Fibroblast of gingiva (primary cell): ENCODE measurements around the gene CTDSP2.
"Not testable (repeated sequence)": the region's sequence is repeated elsewhere in the genome, so short reads cannot be mapped to it uniquely, and the experiment has no call there.

Experiments used
- DNase-seq: peaks from one replicate; pipeline ENCODE4 v3.0.0-alpha.2; 2011; ENCODE audit warnings: low read depth

CTDSP2 gene

GRCh38 chr12:57835366-57836288 lies 10.9 kb downstream of the CTDSP2 start:
- DNase-seq = peak; percentile 52

GRCh38 chr12:57834086-57834876 lies 12.2 kb downstream of the CTDSP2 start:
- no peak for DNase-seq

GRCh38 chr12:57833672-57834071 lies 12.9 kb downstream of the CTDSP2 start:
- DNase-seq = no peak

- DNase-seq = no peak
These were observed 13.6 kb downstream of the CTDSP2 start for GRCh38 chr12:57832966-57833365.

GRCh38 chr12:57830393-57830792 lies 16.1 kb downstream of the CTDSP2 start:
- no peak for DNase-seq

GRCh38 chr12:57829025-57829777 lies 17.3 kb downstream of the CTDSP2 start:
- DNase-seq = no peak

- DNase-seq = no peak
These were observed 19.6 kb downstream of the CTDSP2 start for GRCh38 chr12:57826966-57827365.

- DNase-seq = no peak
These were observed 20.1 kb downstream of the CTDSP2 start for GRCh38 chr12:57826400-57826799.

- DNase-seq = no peak
These were observed 21.1 kb downstream of the CTDSP2 start for GRCh38 chr12:57825451-57825850.

GRCh38 chr12:57823908-57824640 lies 22.5 kb downstream of the CTDSP2 start:
- no peak for DNase-seq

- no peak for DNase-seq
These were observed 23.2 kb downstream of the CTDSP2 start for GRCh38 chr12:57823131-57823907.

GRCh38 chr12:57822392-57823130 lies 24.0 kb downstream of the CTDSP2 start:
- DNase-seq = no peak

GRCh38 chr12:57821474-57822214 lies 24.9 kb downstream of the CTDSP2 start:
- DNase-seq = no peak

- not testable (repeated sequence) for DNase-seq
These were observed 25.5 kb downstream of the CTDSP2 start for GRCh38 chr12:57821015-57821414.

- not testable (repeated sequence) for DNase-seq
These were observed 26.4 kb downstream of the CTDSP2 start for GRCh38 chr12:57820119-57820518.

GRCh38 chr12:57817990-57818331 lies 28.6 kb downstream of the CTDSP2 start:
- DNase-seq = not testable (repeated sequence)

GRCh38 chr12:57817261-57817989 lies 29.1 kb downstream of the CTDSP2 start:
- DNase-seq = no peak

- peak; percentile 52 for DNase-seq
These were observed 29.7 kb downstream of the CTDSP2 start for GRCh38 chr12:57816855-57817151.
